CD14-positive monocyte (primary cell): ENCODE measurements around the gene ADSS1. TPM values are rescaled to one million over a fixed set of nuclear protein-coding genes. Genes with fewer than 3 reads are reported as not detected.

Source experiments
- DNase-seq, 3 donors: peaks; one replicate each; pipeline ENCODE4 v3.0.0-alpha.2; 2011 to 2022
- H2AFZ ChIP-seq: 2 replicates; pipeline ENCODE4 v1.6.0; 2012; ENCODE audit warnings: mild to moderate bottlenecking, low read depth, low read length, inconsistent platforms; ENCODE audit not compliant: insufficient read depth, poor library complexity, severe bottlenecking
- H3K27ac ChIP-seq, 2 donors: 1 replicate in 1 of 2; 2 replicates in 1 of 2; pipeline ENCODE4 v1.5.1; 2012 to 2013; ENCODE audit warnings: low read length in 2 of 2, control low read depth in 1 of 2, inconsistent platforms in 1 of 2, low read depth in 1 of 2, mild to moderate bottlenecking in 1 of 2
- H3K27me3 ChIP-seq, 2 donors: one replicate each; pipeline versions ENCODE4 v1.6.0 to v1.6.1; 2011 to 2013; ENCODE audit warnings: low read length in 2 of 2; ENCODE audit not compliant: control insufficient read depth in 2 of 2, insufficient read depth in 2 of 2
- H3K36me3 ChIP-seq, 2 donors: replicated peaks in 1 of 2; 1 replicate in 1 of 2; 2 replicates in 1 of 2; pipeline versions ENCODE4 v1.5.1 to v1.6.1; 2012 to 2013; ENCODE audit warnings: low read length in 2 of 2, control low read depth in 1 of 2, inconsistent platforms in 1 of 2, mild to moderate bottlenecking in 1 of 2; ENCODE audit not compliant: insufficient read depth in 2 of 2, control insufficient read depth in 1 of 2
- H3K4me1 ChIP-seq, 2 donors: 1 replicate in 1 of 2; 2 replicates in 1 of 2; pipeline versions ENCODE4 v1.5.1 to v1.6.1; 2012 to 2013; ENCODE audit warnings: low read length in 2 of 2, control low read depth in 1 of 2, inconsistent platforms in 1 of 2, mild to moderate bottlenecking in 1 of 2, moderate library complexity in 1 of 2; ENCODE audit not compliant: insufficient read depth in 2 of 2, control insufficient read depth in 1 of 2
- H3K4me2 ChIP-seq: replicated peaks from 2 replicates; pipeline ENCODE3; 2012; ENCODE audit warnings: low read length, moderate library complexity, mild to moderate bottlenecking; ENCODE audit not compliant: poor library complexity, severe bottlenecking; ENCODE audit errors: extremely low read depth
- H3K4me3 ChIP-seq, 3 experiments: fragments of 200-600 bp in 1 of 3; sonication (generic) in 1 of 3; replicated peaks in 1 of 3; 1 replicate in 2 of 3; 2 replicates in 1 of 3; pipeline ENCODE4 v1.5.1; 2011 to 2013; ENCODE audit warnings: low read length in 3 of 3, mild to moderate bottlenecking in 3 of 3, control low read depth in 2 of 3, low read depth in 2 of 3, inconsistent platforms in 1 of 3, moderate library complexity in 1 of 3
- H3K79me2 ChIP-seq: 2 replicates; pipeline ENCODE4 v1.6.0; 2012; ENCODE audit warnings: mild to moderate bottlenecking, control low read depth, inconsistent platforms, low read length, moderate library complexity; ENCODE audit not compliant: insufficient read depth
- H3K9ac ChIP-seq: 2 replicates; pipeline ENCODE4 v1.6.0; 2017; ENCODE audit warnings: low read length, mild to moderate bottlenecking; ENCODE audit not compliant: insufficient read depth, poor library complexity, severe bottlenecking
- H3K9me3 ChIP-seq, 2 donors: replicated peaks in 1 of 2; 1 replicate in 1 of 2; 2 replicates in 1 of 2; pipeline versions ENCODE4 v1.5.1 to v1.6.1; 2012 to 2013; ENCODE audit warnings: low read length in 2 of 2, control low read depth in 1 of 2; ENCODE audit not compliant: control insufficient read depth in 1 of 2, insufficient read depth in 1 of 2
- H4K20me1 ChIP-seq: 2 replicates; pipeline ENCODE4 v1.6.0; 2012; ENCODE audit warnings: mild to moderate bottlenecking, low read length, control low read depth, moderate library complexity; ENCODE audit not compliant: insufficient read depth
- H3K27ac Mint-ChIP-seq, 7 donors: one replicate each; pipeline ENCODE4 v1.8.0; 2020; ENCODE audit warnings: mild to moderate bottlenecking in 7 of 7, mixed read lengths in 7 of 7, moderate library complexity in 6 of 7, inconsistent platforms in 2 of 7
- H3K27me3 Mint-ChIP-seq, 3 donors: one replicate each; pipeline ENCODE4 v1.8.0; 2021 to 2022; ENCODE audit warnings: low read depth in 3 of 3, mild to moderate bottlenecking in 3 of 3, mixed read lengths in 3 of 3, moderate library complexity in 3 of 3, inconsistent platforms in 1 of 3
- H3K36me3 Mint-ChIP-seq, 2 donors: one replicate each; pipeline ENCODE4 v1.8.0; 2020; ENCODE audit warnings: mixed read lengths in 2 of 2, inconsistent platforms in 1 of 2, mild to moderate bottlenecking in 1 of 2
- H3K4me1 Mint-ChIP-seq: one replicate; pipeline ENCODE4 v1.8.0; 2020; ENCODE audit warnings: mild to moderate bottlenecking, mixed read lengths
- H3K4me3 Mint-ChIP-seq, 2 donors: one replicate each; pipeline ENCODE4 v1.8.0; 2020; ENCODE audit warnings: mild to moderate bottlenecking in 2 of 2, mixed read lengths in 2 of 2, moderate library complexity in 1 of 2
- H3K9me3 Mint-ChIP-seq, 7 donors: one replicate each; pipeline ENCODE4 v1.8.0; 2020 to 2022; ENCODE audit warnings: mixed read lengths in 7 of 7, mild to moderate bottlenecking in 6 of 7, moderate library complexity in 6 of 7, inconsistent platforms in 2 of 7
- WGBS: methylation state at CpG from one replicate; pipeline ENCODE4 v1.1.5; 2013; ENCODE audit warnings: missing lambda C conversion rate; ENCODE audit not compliant: insufficient coverage; 5-methylcytosine and 5-hydroxymethylcytosine counted together
- intact Hi-C, 2 donors: fragments of 100-400 bp; cut with micrococcal nuclease; formaldehyde crosslinking; loops; one replicate each; pipeline versions ENCODE4 v1.15.0 to v1.15.1; 2023
- polyA plus RNA-seq, 3 donors: library from polyadenylated mRNA; depleted of rRNA in 1 of 3; unstranded in 2 of 3; stranded (reverse) in 1 of 3; fragments of 300-500 nt in 2 of 3; fragments of >200 nt in 1 of 3; fragmentation: Illumina TruSeq in 2 of 3; gene quantifications; 1 replicate in 2 of 3; 2 replicates in 1 of 3; pipeline ENCODE4 v1.2.3, GENCODE V29; 2012 to 2021
- TF ChIP-seq, protein P1 (sequence below): fragments of 200-600 bp; IDR thresholded peaks from one replicate; pipeline ENCODE4 v1.8.0; 2022; ENCODE audit warnings: antibody characterized with exemption, mild to moderate bottlenecking

Gene ADSS1
- polyA plus RNA-seq, 3 donors: 0.61 to 3.7 (median 0.64) TPM

DNA sequence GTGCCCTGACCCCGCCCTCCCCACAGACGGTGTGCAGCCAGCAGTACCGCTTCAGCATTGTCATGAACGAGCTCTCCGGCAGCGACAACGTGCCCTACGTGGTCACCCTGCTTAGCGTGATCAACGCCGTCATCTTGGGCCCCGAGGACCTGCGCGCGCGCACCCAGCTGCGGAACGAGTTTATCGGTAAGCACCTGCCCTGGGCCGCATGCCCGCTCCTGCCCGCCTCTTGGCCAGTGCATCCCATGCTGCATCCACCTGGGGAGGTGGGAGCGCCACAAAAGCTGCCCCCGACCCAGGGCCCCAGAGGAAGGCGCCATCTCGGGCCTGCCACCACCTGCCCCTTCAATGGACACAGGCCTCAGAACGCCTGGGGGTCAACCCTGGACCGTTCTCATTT is 20.8 kb upstream of the ADSS1 start:
- Mint-ChIP-seq H3K4me3 (no peak overlapping the region), H3K9me3 (peaks cover 0 to 2% (median 0%) of the 10 kb centered on the region in 7 donors), H3K36me3 (peaks cover 16 to 32% of the 10 kb centered on the region in 2 donors), H3K4me1 (no peaks in the 10 kb centered on the region), H3K27me3 (no peaks in the 10 kb centered on the region), H3K27ac (no peak overlapping the region)
- Histone ChIP-seq H4K20me1 (peaks cover under 1% of the 10 kb centered on the region), H3K36me3 (peaks cover 12 to 30% of the 10 kb centered on the region in 2 donors), H3K4me3 (no peak overlapping the region), H3K79me2 (no peaks in the 10 kb centered on the region), H3K9me3 (no peaks in the 10 kb centered on the region), H3K4me1 (no peaks in the 10 kb centered on the region), H3K27me3 (no peaks in the 10 kb centered on the region), H2AFZ (no peak overlapping the region), H3K27ac (no peak overlapping the region), H3K9ac (no peak overlapping the region), H3K4me2 (no peak overlapping the region)
- WGBS: 98% methylated on average over 28 of the region's 28 CpGs
- no peak for DNase-seq
- intact Hi-C loops: no loop called here
- TF ChIP-seq, protein P1, sequence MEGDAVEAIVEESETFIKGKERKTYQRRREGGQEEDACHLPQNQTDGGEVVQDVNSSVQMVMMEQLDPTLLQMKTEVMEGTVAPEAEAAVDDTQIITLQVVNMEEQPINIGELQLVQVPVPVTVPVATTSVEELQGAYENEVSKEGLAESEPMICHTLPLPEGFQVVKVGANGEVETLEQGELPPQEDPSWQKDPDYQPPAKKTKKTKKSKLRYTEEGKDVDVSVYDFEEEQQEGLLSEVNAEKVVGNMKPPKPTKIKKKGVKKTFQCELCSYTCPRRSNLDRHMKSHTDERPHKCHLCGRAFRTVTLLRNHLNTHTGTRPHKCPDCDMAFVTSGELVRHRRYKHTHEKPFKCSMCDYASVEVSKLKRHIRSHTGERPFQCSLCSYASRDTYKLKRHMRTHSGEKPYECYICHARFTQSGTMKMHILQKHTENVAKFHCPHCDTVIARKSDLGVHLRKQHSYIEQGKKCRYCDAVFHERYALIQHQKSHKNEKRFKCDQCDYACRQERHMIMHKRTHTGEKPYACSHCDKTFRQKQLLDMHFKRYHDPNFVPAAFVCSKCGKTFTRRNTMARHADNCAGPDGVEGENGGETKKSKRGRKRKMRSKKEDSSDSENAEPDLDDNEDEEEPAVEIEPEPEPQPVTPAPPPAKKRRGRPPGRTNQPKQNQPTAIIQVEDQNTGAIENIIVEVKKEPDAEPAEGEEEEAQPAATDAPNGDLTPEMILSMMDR: no peak

DNA sequence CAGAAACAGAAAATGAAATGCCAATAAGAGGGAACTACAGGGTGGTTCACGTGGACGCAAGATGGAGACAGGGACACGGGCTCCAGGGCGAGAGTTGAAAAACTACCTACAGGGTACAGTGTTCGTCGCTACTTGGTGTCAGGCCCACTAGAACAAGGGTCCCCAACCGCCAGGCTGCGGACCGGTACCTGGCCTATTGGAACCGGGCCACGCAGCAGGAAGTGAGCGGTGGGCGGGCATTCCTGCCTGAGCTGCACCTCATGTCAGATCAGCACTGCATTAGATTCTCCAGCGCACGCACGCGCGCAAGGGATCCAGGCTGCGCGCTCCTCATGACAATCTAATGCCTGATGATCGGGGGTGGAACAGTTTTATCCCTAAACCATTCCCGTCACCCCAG is 19.8 kb upstream of the ADSS1 start:
- no peaks in the 10 kb centered on the region for H3K9me3 ChIP-seq
- no peak overlapping the region for H3K27ac Mint-ChIP-seq
- peaks cover 12 to 30% of the 10 kb centered on the region in 2 donors for H3K36me3 ChIP-seq
- H3K9ac ChIP-seq: no peak overlapping the region
- WGBS: 99% methylated on average over 19 of the region's 22 CpGs
- H3K9me3 Mint-ChIP-seq: peaks cover 0 to 2% (median 0%) of the 10 kb centered on the region in 7 donors
- H3K4me1 Mint-ChIP-seq: peaks cover 1% of the 10 kb centered on the region
- no peak overlapping the region for H3K27ac ChIP-seq
- H2AFZ ChIP-seq: no peak overlapping the region
- no peaks in the 10 kb centered on the region for H3K27me3 Mint-ChIP-seq
- H3K36me3 Mint-ChIP-seq: peaks cover 14 to 32% of the 10 kb centered on the region in 2 donors
- no peaks in the 10 kb centered on the region for H4K20me1 ChIP-seq
- no peak overlapping the region for H3K4me3 ChIP-seq
- intact Hi-C loops: no loop called here
- TF ChIP-seq, protein P1: no peak
- H3K79me2 ChIP-seq: no peaks in the 10 kb centered on the region
- H3K27me3 ChIP-seq: no peaks in the 10 kb centered on the region
- H3K4me2 ChIP-seq: no peak overlapping the region
- DNase-seq: no peak
- no peak overlapping the region for H3K4me3 Mint-ChIP-seq
- H3K4me1 ChIP-seq: no peaks in the 10 kb centered on the region
